GM12878 (cell line): ENCODE results near the gene BORCS6. TPM values are rescaled to one million over a fixed set of nuclear protein-coding genes. Genes with fewer than 3 reads are reported as not detected.

Source experiments
- ATAC-seq: fragments of 200-7000 bp; cut with Tn5 transposase; 3 replicates; pipeline ENCODE4 v1.9.1; 2020; ENCODE audit warnings: mild to moderate bottlenecking, moderate library complexity
- BruUV-seq: library from RNA; stranded (reverse); fragments of 400-500 nt; replicated peaks from 2 replicates; lab custom pipeline; 2021; lab: Mats Ljungman, UMichigan
- CTCF ChIA-PET: fragments of 300-600 bp; sonication (Branson Sonifier 250); formaldehyde crosslinking; extraction: SDS; loops from one replicate; lab custom pipeline; 2021; ENCODE audit warnings: inconsistent platforms; lab: Yijun Ruan, JAX
- POLR2A ChIA-PET: fragments of 350-600 bp; formaldehyde crosslinking; extraction: SDS; loops from one replicate; lab custom pipeline; 2021; ENCODE audit warnings: inconsistent platforms; lab: Charles Lee
- RAD21 ChIA-PET: fragments of 300-600 bp; sonication (Branson Sonifier 250); formaldehyde crosslinking; loops from one replicate; lab custom pipeline; 2023; ENCODE audit warnings: antibody characterized with exemption; ENCODE audit not compliant: unreplicated experiment; lab: Charles Lee
- SMC1A ChIA-PET: fragments of 300-600 bp; sonication (Branson Sonifier 250); formaldehyde crosslinking; loops from one replicate; lab custom pipeline; 2023; ENCODE audit not compliant: unreplicated experiment, uncharacterized antibody; lab: Charles Lee
- DNase-seq: peaks from one replicate; pipeline ENCODE4 v3.0.0-alpha.2; 2011; ENCODE audit warnings: low read depth, low spot score
- FAIRE-seq: peaks from 3 replicates; lab custom pipeline; 2011; peaks lifted over from hg19 to GRCh38; lab: Jason Lieb, UNC
- H2AFZ ChIP-seq: 2 replicates; pipeline ENCODE4 v1.6.0; 2011; ENCODE audit warnings: low read depth, low read length, control low read depth; ENCODE audit not compliant: control insufficient read depth
- H3K27ac ChIP-seq: 2 replicates; pipeline ENCODE4 v1.5.1; 2011; ENCODE audit warnings: control low read depth; ENCODE audit not compliant: control insufficient read depth, insufficient read depth
- H3K27me3 ChIP-seq, 2 experiments: replicated peaks in 1 of 2; 2 replicates each; pipeline versions ENCODE4 v1.6.0 to v1.6.1; 2011; ENCODE audit warnings: low read length in 1 of 2; ENCODE audit not compliant: control insufficient read depth in 2 of 2, insufficient read depth in 2 of 2
- H3K36me3 ChIP-seq, 2 experiments: 2 replicates each; pipeline ENCODE4 v1.5.1; 2011; ENCODE audit warnings: low read length in 1 of 2; ENCODE audit not compliant: control insufficient read depth in 2 of 2, insufficient read depth in 2 of 2
- H3K4me1 ChIP-seq: 2 replicates; pipeline ENCODE4 v1.6.1; 2011; ENCODE audit warnings: mild to moderate bottlenecking, low read length, moderate library complexity, mixed read lengths; ENCODE audit not compliant: control insufficient read depth, insufficient read depth
- H3K4me2 ChIP-seq: 2 replicates; pipeline ENCODE4 v1.6.0; 2011; ENCODE audit warnings: control low read depth; ENCODE audit not compliant: control insufficient read depth, insufficient read depth
- H3K4me3 ChIP-seq: fragments of 200-600 bp; sonication (generic); 2 replicates; pipeline ENCODE4 v1.5.1; 2016
- H3K79me2 ChIP-seq: 2 replicates; pipeline ENCODE4 v1.6.0; 2011; ENCODE audit warnings: low read length; ENCODE audit not compliant: control insufficient read depth, insufficient read depth
- H3K9ac ChIP-seq: 2 replicates; pipeline ENCODE4 v1.8.0; 2011; ENCODE audit warnings: low read length, control low read depth, mixed read lengths; ENCODE audit not compliant: control insufficient read depth, insufficient read depth
- H3K9me3 ChIP-seq: replicated peaks from 3 replicates; pipeline ENCODE4 v1.5.1; 2011; ENCODE audit warnings: mild to moderate bottlenecking, low read length; ENCODE audit not compliant: control insufficient read depth, insufficient read depth
- H4K20me1 ChIP-seq: 2 replicates; pipeline ENCODE4 v1.6.0; 2011; ENCODE audit not compliant: control insufficient read depth, insufficient read depth
- BACH1 ChIP-seq: fragments of 450-650 bp; IDR thresholded peaks from 2 replicates; pipeline ENCODE4 v1.6.1; 2017; ENCODE audit warnings: mild to moderate bottlenecking, borderline replicate concordance
- E2F8 ChIP-seq: fragments of 450-650 bp; IDR thresholded peaks from 2 replicates; pipeline ENCODE4 v1.6.1; 2018; ENCODE audit warnings: mild to moderate bottlenecking, low read depth, moderate library complexity; ENCODE audit not compliant: partially characterized antibody
- EZH2 ChIP-seq: IDR thresholded peaks from 2 replicates; pipeline ENCODE4 v1.6.1; 2012; ENCODE audit warnings: low read depth, mild to moderate bottlenecking, control low read depth, inconsistent platforms, low read length, borderline replicate concordance; ENCODE audit not compliant: control insufficient read depth
- IRF3 ChIP-seq: fragments of 450-650 bp; IDR thresholded peaks from 2 replicates; pipeline ENCODE4 v1.6.1; 2014; ENCODE audit warnings: mild to moderate bottlenecking
- NR2F1 ChIP-seq: fragments of 450-650 bp; conservative IDR thresholded peaks from 2 replicates; pipeline ENCODE4 v1.6.1; 2017; ENCODE audit warnings: mild to moderate bottlenecking
- POLR2AphosphoS5 ChIP-seq: IDR thresholded peaks from 2 replicates; pipeline ENCODE4 v1.6.1; 2011; ENCODE audit warnings: mild to moderate bottlenecking, low read length, inconsistent platforms
- RAD21 ChIP-seq: IDR thresholded peaks from 2 replicates; pipeline ENCODE4 v1.6.1; 2011; ENCODE audit warnings: mild to moderate bottlenecking, low read depth, low read length, moderate library complexity; ENCODE audit not compliant: insufficient read depth
- SMAD5 ChIP-seq: IDR thresholded peaks from 2 replicates; pipeline ENCODE4 v1.6.1; 2016; ENCODE audit warnings: antibody characterized with exemption, low read depth
- SMARCA5 ChIP-seq: fragments of 450-650 bp; IDR thresholded peaks from 2 replicates; pipeline ENCODE4 v1.6.1; 2017; ENCODE audit warnings: mild to moderate bottlenecking
- SMC3 ChIP-seq: IDR thresholded peaks from 2 replicates; pipeline ENCODE4 v1.6.1; 2011; ENCODE audit warnings: low read length, improper control_type of control experiment, borderline replicate concordance
- WGBS: methylation state at CpG from one replicate; pipeline ENCODE4 v1.1.6; 2016; ENCODE audit warnings: low lambda C conversion rate; ENCODE audit not compliant: insufficient replicate concordance, insufficient coverage; ENCODE audit errors: missing lambda C conversion rate; 5-methylcytosine and 5-hydroxymethylcytosine counted together
- in situ Hi-C: fragments of 300-500 bp; cut with MboI; formaldehyde crosslinking; loops from 9 replicates; pipeline ENCODE4 v1.14.3; 2018; ENCODE audit warnings: mixed read lengths
- intact Hi-C: fragments of 100-400 bp; cut with micrococcal nuclease; formaldehyde crosslinking; loops from one replicate; pipeline ENCODE4 v1.14.2; 2022; ENCODE audit not compliant: unreplicated experiment
- polyA plus RNA-seq, 11 experiments: library from polyadenylated mRNA; depleted of rRNA in 4 of 11; unstranded in 6 of 11; stranded (reverse) in 5 of 11; fragments of >200 nt; fragmentation: Nextera tagmentation in 4 of 11; fragmentation: Illumina TruSeq in 1 of 11; extraction: Ambion mirVana in 4 of 11; extraction: Trizol in 1 of 11; gene quantifications; 1 replicate in 1 of 11; 2 replicates in 10 of 11; pipeline versions ENCODE4 v1.2.1 to v1.2.3, GENCODE V29; 2011 to 2016; ENCODE audit warnings: inconsistent platforms in 2 of 11, missing spikeins in 2 of 11, low read depth in 1 of 11
- total RNA-seq, 4 experiments: library from RNA; depleted of rRNA in 3 of 4; stranded (reverse); fragments of >200 nt in 3 of 4; fragmentation: Illumina TruSeq in 1 of 4; extraction: Trizol in 1 of 4; gene quantifications; 2 replicates each; pipeline versions ENCODE4 v1.2.1 to v1.2.3, GENCODE V29; 2013 to 2021

Gene BORCS6
- total and polyA plus RNA-seq, 10 of the 15 experiments (the other 5 are each of a cell fraction or from before 2014, with no cell fraction given), result 0.37 to 14.1 (median 6.7) TPM

- TF ChIP-seq EZH2 (no peak), RAD21 (no peak), IRF3 (no peak), SMAD5 (no peak), NR2F1 (no peak), SMC3 (no peak)
These were observed 44.2 kb downstream of the BORCS6 start (continued) for GRCh38 chr17:8145811-8146210.

- ATAC-seq, result no peak
- TF ChIP-seq POLR2AphosphoS5 (peak; percentile 11; the same call in 1 of the 2 replicates), E2F8 (no peak), SMARCA5 (no peak), BACH1 (0 out of 2 replicates have a peak, but pooled peaks have one; percentile 26)
- H3K27me3 ChIP-seq, result no peaks in the 10 kb centered on the region
- no peak overlapping the region for H3K9ac ChIP-seq
- WGBS, result 76% methylated on average over 15 of the region's 15 CpGs
- H3K9me3 ChIP-seq, result no peaks in the 10 kb centered on the region
- peaks cover 11 to 32% of the 10 kb centered on the region in 2 experiments for H3K36me3 ChIP-seq
- RAD21 ChIA-PET, result no interaction called here
- peaks cover under 1% of the 10 kb centered on the region for H3K4me1 ChIP-seq
- H2AFZ ChIP-seq, result no peak overlapping the region
- BruUV-seq, result no TSS peak
- intact Hi-C loops (no loop called here), in situ Hi-C loops (no loop called here)
- POLR2A ChIA-PET, result no interaction called here
- CTCF ChIA-PET, result interaction anchor here (1.1 kb wide), 1 partner anchor 77 kb away, joined by 3 read pairs; no protein-coding TSS in a partner anchor
- no peak for DNase-seq
- SMC1A ChIA-PET, result no interaction called here
- H3K4me2 ChIP-seq, result no peak overlapping the region
- H3K79me2 ChIP-seq, result no peaks in the 10 kb centered on the region; the same call in 1 of the 2 replicates
- H4K20me1 ChIP-seq, result no peaks in the 10 kb centered on the region
- no peak overlapping the region for H3K27ac ChIP-seq
- no peak overlapping the region for H3K4me3 ChIP-seq
- FAIRE-seq, result no peak
These were observed 45.4 kb downstream of the BORCS6 start for GRCh38 chr17:8144401-8145231.
